ENCODE measurements around the gene TMEM143.
"Not testable (repeated sequence)": the region's sequence is repeated elsewhere in the genome, so short reads cannot be mapped to it uniquely, and the experiment has no call there.

Gene TMEM143

GRCh38 chr19:48296963-48297734 lies 66.6 kb downstream of the TMEM143 start:
- DNase-seq (ENCODE audit: low read depth in 2 of 2) = no peak

DNA sequence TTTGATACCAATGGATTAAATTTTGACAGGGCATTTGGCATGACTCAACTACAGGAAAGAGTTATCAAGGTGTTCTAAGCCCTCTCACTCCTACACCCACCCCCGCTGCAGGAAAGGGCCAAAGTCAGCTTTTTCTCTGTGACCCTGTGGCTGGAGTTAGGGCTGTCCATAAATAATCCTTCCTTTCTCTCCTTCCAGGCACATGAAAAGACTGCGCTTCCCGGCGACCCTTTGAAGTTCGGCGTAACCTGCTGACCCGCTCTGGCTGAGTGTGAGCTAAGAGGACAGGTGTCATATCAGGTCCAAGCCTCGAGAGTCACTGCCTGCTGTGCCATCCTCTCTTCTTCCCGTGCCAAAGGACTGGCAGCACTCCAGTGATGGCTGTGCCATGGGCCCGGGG lies 68.3 kb downstream of the TMEM143 start:
- DNase-seq (ENCODE audit: low read depth in 2 of 2) = no peak

DNA sequence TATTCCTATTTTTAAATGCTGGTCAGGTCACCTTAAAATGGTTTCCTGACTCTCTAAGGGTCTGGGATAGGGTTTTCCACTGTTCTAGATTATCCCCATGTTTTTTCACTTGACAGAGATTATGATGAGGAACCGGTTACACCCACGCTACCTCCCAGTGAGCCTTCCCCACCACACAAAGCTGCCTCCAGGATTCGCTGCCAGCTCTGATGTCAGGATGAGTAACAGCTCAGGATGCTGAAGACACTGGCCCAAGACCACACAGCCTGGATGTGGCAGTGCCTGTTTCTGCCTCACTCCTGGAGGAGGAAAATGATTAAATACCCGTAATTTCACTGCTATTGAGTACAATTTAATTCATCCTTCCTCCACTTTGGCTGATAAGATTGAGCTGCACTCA lies 70.9 kb downstream of the TMEM143 start:
- DNase-seq (ENCODE audit: low read depth in 2 of 2) = no peak

- not testable (repeated sequence) for DNase-seq (ENCODE audit: low read depth in 2 of 2)
Observed at GRCh38 chr19:48291489-48291815, 72.3 kb downstream of the TMEM143 start.

DNA sequence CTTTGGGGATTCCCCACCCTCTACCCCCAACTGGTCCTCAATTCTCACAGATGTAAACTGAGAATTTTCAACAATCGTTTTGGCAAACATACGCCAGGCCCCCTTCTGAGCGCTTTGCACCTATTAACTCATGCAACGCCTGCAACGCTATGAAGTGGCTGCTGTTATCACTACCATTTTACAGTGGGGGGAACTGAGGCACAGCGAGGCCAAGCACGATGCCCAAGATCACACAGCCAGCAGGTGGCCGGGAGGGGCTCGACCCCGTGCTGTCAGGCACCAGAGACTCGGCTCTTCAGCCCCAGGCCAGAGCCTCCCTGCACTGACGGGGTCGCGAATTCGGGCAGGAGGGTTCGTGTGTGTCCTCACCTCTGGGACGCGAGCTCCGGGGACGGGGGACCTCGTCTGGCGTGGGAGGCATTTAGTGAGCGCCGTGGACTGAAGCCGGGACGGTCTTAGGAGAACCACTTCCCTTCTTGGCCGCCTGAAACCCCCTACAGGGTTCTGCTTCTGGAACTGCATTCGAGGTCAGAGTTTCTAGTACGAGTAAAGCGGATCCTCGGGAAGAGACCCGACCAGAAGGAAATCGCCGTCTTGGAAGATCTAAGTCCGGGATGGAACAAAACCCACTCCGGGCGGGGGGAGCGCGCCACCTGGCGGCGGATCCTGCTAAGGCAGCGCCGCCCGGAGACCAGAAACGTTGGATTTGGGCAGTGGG lies 72.8 kb downstream of the TMEM143 start:
- DNase-seq (ENCODE audit: low read depth in 2 of 2) = peak; percentile 50 to 55

DNA sequence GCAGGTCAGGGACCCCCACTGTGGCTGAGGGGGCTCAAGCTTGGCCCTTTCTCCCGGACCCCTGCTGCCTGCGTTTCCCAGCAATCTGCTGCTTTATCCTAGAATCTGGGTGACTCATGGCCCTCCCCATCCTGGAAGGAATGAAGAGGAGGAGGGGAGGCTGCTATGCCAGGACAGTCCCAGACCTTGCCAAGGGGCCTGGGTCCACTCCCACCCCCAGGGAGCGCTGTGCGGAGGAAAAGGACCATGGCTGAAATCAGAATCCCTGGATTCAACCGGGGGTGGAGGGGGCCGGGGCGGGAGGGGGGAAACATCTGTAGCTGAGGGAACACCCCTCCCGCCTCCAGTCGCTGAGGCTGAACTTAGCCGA lies 73.4 kb downstream of the TMEM143 start:
- no peak for DNase-seq (ENCODE audit: low read depth in 2 of 2)

DNA sequence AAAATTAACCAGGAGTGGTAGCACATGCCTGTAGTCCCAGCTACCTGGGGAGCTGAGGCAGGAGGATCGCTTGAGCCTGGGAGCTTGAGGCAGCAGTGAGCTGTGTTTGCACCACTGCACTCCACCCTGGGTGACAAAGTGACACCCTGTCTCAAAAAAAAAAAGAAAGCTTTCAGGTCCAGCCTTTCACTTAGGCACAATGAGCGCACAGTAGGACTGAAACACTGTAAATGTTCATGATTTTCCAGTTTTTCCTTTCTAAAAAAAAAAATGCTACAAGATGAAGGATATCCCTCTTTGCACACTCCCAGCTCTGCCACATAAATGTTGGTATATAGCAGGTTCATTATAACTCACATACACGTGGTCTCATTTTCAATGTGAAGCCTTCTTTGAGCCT lies 76.0 kb downstream of the TMEM143 start:
- DNase-seq (ENCODE audit: low read depth in 2 of 2) = no peak

DNA sequence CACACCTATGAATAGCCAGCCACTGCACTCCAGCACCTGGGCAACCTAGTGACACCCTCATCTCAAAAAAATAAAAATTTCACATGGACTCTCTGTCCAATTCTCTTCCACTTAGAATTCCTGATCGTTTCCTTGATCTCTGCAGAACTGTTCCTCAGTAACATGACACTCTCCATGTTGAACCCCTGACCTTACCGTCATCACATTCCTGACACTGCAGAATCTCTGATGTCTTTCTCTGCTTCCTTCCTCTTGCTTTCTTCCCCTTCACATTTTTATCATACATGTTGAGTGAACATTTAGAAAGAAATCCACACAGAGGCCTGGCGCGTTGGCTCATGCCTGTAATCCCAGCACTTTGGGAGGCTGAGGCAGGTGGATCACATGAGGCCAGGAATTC lies 78.8 kb downstream of the TMEM143 start:
- DNase-seq (ENCODE audit: low read depth in 2 of 2) = no peak

DNA sequence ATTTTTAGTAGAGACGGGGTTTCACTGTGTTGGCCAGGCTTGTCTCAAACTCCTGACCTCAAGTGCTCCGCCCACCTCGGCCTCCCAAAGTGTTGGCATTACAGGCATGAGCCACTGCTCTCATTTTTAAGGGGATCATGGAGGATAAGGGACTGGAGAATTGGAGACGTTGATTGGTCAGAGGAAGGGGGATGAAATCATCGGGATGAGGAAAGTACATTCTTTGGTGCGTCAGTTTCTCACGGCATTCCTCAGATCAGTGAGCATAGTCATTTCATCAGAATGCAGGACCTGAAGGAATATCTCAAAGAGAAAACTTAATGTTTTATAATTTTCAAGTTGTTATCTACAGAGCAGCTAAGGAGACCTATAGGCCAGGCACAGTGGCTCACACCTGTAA lies 79.8 kb downstream of the TMEM143 start:
- no peak for DNase-seq (ENCODE audit: low read depth in 2 of 2)

Data from stimulated activated CD4-positive, alpha-beta T cell treated with anti-CD3 and anti-CD28 coated beads, Interleukin-4, amount 100 ng/mL, for 48 hours (primary cell).